ENCODE data around the gene SLC36A4.

GRCh38 chr11:93225662-93226061 is 27.9 kb upstream of the SLC36A4 start:
- TF ChIP-seq, protein P1, sequence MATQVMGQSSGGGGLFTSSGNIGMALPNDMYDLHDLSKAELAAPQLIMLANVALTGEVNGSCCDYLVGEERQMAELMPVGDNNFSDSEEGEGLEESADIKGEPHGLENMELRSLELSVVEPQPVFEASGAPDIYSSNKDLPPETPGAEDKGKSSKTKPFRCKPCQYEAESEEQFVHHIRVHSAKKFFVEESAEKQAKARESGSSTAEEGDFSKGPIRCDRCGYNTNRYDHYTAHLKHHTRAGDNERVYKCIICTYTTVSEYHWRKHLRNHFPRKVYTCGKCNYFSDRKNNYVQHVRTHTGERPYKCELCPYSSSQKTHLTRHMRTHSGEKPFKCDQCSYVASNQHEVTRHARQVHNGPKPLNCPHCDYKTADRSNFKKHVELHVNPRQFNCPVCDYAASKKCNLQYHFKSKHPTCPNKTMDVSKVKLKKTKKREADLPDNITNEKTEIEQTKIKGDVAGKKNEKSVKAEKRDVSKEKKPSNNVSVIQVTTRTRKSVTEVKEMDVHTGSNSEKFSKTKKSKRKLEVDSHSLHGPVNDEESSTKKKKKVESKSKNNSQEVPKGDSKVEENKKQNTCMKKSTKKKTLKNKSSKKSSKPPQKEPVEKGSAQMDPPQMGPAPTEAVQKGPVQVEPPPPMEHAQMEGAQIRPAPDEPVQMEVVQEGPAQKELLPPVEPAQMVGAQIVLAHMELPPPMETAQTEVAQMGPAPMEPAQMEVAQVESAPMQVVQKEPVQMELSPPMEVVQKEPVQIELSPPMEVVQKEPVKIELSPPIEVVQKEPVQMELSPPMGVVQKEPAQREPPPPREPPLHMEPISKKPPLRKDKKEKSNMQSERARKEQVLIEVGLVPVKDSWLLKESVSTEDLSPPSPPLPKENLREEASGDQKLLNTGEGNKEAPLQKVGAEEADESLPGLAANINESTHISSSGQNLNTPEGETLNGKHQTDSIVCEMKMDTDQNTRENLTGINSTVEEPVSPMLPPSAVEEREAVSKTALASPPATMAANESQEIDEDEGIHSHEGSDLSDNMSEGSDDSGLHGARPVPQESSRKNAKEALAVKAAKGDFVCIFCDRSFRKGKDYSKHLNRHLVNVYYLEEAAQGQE (IDR thresholded peaks at IDR 0.05; ENCODE audit: low read depth), result no peak
- TF ChIP-seq MAX (IDR thresholded peaks at IDR 0.05), result no peak
- TF ChIP-seq CREB1 (IDR thresholded peaks at IDR 0.05; ENCODE audit: low read depth), result no peak
- TF ChIP-seq EP300 (IDR thresholded peaks at IDR 0.05; ENCODE audit: borderline replicate concordance), result no peak
- no peak for TF ChIP-seq TEAD4 (IDR thresholded peaks at IDR 0.05)
- TF ChIP-seq CEBPB (IDR thresholded peaks at IDR 0.05), result no peak
- TF ChIP-seq ZBTB7A (IDR thresholded peaks at IDR 0.05; ENCODE audit: low read depth), result no peak
- no peak for TF ChIP-seq NFIC (IDR thresholded peaks at IDR 0.05)
- no peak for TF ChIP-seq TAF1 (IDR thresholded peaks at IDR 0.05; ENCODE audit: low read depth)
- no peak for TF ChIP-seq YY1 (IDR thresholded peaks at IDR 0.05; ENCODE audit: low read depth)
- TF ChIP-seq RAD21 (IDR thresholded peaks at IDR 0.05; ENCODE audit: low read depth), result peak; percentile 49

All from Ishikawa (cell line).